ENCODE measurements around the gene ZNF776.
"Not testable (repeated sequence)": the region's sequence is repeated elsewhere in the genome, so short reads cannot be mapped to it uniquely, and the experiment has no call there.

ZNF776 gene

DNA sequence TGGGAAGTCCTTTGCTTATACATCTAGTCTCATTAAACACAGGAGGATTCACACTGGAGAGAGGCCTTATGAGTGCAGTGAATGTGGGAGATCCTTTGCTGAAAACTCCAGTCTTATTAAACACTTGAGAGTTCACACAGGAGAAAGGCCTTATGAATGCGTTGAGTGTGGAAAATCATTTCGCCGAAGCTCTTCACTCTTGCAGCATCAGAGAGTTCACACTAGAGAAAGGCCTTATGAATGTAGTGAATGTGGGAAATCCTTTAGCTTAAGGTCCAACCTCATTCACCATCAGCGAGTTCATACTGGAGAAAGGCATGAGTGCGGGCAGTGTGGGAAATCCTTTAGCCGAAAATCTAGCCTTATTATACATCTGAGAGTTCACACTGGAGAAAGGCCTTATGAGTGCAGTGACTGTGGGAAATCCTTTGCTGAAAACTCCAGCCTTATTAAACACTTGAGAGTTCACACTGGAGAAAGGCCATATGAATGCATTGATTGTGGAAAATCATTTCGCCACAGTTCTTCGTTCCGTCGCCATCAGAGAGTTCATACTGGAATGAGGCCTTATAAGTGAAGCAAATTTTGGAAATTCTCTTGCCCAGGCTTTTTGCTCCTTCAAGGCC is 32.7 kb downstream of the ZNF776 start:
- DNase-seq, result no peak

DNA sequence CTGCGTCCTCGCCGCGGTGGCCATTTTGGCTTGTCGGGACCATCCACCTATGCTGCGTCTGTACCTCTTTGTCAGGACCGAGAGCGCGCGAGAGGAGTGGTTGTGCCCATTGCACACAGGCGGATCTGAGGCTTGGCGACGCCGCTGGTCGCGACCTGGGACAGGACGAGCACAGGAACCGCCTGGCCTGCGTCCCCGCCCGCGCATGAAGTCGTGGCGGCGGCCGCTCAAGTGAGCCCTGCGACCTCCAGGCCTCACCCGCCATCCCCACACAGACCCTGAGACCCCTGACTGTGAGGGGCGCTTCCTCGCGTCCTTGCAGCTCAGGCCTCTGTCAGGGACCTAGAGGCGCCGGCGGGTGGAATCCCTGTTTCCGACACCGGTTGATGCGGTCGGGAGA is 39.7 kb downstream of the ZNF776 start:
- no peak for DNase-seq

DNA sequence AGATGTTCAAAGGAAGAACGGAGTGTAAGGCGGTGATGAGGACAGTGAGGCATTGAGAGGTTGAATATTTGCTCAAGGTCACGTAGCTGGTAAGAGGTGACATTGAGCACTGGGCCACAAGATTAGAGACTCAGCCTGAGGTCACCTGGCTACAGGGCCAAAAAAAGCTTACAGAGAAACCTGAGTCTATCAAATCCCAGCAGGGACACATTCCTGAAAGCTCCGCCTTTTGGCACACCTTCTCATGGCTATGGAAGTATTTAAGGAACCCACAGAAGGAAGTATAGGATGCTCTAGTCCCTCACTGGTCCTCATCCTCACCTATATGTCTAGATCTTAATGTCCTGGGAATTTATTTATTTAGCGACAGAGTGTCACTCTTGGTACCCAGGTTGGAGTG is 40.3 kb downstream of the ZNF776 start:
- no peak for DNase-seq

DNA sequence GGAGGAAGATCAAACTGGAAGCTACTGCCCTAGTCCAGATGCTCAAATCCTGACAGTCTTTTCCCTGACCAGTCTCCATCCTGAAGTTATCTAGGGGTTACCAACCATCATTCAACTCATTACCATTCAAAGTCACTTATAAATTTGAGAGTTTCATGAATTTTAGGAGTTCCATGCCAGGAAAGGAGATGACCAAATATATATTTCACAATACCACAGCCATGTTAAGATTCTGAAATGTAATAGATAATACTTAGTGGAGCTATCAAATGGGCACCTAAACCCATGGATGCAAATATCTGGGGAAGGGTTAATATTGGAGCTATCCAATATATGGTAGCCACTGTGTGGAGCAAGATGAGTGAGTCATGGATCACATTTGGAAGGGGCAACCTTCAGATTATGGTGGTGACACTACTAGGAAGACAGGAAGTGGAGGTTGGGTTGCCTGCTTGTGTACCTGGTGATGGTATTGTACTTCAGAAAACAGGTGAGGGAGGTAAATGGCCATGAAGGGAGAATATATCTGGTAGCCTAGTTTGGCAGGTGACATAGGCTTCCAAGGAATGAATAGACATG is 41.6 kb downstream of the ZNF776 start:
- DNase-seq, result no peak

DNA sequence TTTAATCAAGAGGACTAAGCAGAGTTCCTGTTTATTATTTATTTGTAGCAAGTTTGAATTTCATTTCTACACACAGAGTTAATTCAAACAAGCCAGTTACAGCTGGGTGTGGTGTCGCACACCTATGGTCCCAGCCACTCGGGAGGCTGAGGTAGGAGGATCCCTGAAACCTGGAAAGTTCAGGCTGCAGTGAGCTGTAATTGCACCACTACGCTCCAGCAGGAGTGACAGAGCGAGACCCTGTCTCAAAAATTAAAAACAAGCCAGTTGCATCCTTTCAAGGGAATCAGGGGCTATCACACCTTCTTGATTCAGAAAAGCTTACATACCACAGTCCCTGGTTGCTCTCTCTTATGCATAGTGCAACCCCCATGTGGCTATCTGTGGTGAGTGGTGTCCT is 42.7 kb downstream of the ZNF776 start:
- DNase-seq, result no peak

DNA sequence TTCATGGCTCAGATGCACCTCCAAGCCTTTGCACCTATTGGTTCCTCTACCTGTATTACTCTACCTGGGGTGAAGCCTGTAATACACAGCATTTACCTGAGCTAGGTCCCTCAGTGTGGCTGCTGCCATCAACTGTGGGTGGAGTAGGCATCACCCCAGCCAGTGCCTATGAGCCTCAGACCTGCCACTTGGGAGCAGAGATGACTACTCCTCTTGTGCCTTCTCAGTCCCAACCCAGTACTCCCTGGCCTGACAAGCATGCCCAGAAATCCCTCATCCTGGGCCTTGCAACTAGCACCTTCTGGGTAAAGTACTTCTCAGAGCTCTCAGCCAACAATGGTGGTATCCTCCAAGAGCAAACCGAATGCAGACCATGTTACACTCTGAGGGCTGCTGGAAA is 50.0 kb downstream of the ZNF776 start:
- not testable (repeated sequence) for DNase-seq

DNA sequence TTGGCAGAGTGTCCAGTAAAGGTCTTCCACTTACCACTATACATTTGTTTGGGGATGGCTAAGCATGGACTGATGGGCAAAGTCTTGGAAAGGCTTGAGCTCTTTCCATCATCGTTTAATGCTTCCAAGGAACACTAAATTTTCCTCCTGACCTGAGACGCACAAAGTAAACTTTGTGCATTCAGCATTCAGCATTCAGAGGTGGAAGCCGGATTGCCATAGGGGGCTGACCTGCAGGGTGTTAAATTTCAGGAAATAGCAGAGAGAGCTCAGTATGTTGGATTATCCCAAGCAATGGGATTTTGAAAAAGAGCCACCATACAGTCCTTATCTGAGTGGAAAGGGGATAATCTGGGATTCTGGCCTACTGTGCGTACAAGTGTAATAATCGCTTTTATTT is 54.1 kb downstream of the ZNF776 start:
- no peak for DNase-seq

DNA sequence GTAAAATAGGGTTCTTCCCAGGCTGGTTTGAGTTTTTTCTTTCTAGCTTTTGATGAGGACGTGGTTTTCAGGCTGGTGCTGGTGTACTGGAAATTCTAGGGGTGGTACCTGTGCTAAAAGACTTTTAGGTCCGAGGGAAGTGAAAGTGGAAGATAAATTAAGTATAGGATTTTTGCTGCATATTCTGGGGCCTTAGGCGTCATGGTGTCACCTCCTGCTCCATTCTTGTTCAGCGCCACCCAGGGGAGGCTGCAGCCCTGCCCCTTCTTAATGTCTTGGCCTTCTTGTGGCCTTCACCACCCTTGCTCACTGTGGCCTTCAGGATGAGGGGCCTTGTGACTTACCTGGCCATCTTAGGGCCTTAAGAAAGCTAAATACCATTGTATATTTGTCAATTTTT is 55.7 kb downstream of the ZNF776 start:
- DNase-seq, result no peak

DNA sequence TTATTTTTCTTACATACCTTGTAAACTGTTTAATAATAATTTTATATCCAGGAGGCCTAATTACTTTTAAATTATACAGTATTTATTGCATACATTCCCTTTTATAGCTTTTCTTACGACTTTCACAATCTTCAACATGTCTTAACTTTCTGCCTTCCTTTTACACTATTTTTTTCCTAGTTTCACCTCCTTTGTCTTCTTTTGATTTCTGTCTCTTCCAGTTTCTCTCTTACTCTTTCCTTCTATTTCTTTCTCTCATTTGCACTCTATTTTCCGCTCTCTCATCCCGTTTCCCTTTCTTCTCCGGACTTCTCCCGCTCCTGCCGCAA is 56.6 kb downstream of the ZNF776 start:
- no peak for DNase-seq

DNA sequence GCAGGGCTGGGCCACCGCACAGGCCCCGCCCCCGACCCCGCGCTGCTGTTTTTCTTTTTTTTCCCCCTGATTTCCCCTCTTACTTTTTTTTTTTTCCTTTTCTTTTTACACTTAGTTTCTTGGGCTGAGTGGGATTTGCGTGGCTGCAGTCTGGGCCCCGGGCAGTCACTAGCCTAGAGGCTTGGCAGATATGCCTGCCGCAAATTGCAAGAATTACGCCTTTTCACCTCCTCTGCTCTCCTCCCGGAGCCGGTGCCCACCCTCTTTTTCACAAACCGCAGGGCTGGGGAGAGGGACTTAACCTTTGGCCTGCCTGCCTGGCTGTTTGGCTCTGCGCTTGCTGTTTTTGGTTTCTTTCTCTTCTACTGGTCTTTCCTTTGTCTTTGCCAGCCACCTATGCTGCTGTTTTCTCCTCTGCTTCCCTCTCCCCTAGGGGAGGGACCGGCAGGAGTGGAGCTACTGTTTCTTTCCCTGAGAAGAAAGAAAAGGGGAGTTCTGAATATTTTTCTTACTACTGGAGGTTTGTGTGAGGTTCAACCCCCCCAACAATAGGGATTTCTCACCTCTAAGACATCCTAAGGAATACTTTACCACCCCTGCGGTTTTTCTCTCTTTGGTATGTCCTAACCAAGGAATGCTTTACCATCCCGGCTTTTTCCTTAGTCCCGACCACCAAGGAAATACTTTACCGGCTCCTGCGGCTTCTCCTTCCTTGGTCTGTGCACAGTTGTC is 57.1 kb downstream of the ZNF776 start:
- no peak for DNase-seq

DNA sequence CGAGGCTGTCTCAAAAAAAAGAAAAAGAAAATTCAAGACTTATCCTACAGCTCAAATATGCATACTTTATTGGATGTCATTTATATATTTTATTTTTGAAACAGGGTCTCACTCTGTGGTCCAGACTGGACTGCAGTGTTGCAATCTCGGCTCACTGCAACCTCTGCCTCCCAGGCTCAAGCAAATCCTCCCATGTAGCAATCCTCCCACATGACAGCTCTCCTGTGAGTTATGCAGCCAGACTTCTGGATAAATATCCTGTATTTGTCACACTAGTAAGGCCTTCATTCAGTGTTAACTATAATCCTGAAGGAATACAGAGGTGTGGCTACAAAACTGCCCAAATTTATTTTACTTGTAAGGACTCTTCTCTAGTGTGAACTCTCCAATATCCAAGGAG is 60.9 kb downstream of the ZNF776 start:
- DNase-seq, result no peak
